Measurements from ENCODE around the gene PSEN1.

- no peak for TF ChIP-seq EP300 (IDR thresholded peaks at IDR 0.05)
- TF ChIP-seq CTCF (IDR thresholded peaks at IDR 0.05) = no peak
- no peak for TF ChIP-seq POLR2AphosphoS5 (IDR thresholded peaks at IDR 0.05)
Observed at GRCh38 chr14:73264080-73264884, 128.0 kb downstream of the PSEN1 start.

Measured in suprapubic skin (tissue), 4 donors.